ENCODE results near the gene GORASP2.

Gene GORASP2

GRCh38 chr2:170940066-170940465 is 11.0 kb downstream of the GORASP2 start:
- TF ChIP-seq, protein P1, sequence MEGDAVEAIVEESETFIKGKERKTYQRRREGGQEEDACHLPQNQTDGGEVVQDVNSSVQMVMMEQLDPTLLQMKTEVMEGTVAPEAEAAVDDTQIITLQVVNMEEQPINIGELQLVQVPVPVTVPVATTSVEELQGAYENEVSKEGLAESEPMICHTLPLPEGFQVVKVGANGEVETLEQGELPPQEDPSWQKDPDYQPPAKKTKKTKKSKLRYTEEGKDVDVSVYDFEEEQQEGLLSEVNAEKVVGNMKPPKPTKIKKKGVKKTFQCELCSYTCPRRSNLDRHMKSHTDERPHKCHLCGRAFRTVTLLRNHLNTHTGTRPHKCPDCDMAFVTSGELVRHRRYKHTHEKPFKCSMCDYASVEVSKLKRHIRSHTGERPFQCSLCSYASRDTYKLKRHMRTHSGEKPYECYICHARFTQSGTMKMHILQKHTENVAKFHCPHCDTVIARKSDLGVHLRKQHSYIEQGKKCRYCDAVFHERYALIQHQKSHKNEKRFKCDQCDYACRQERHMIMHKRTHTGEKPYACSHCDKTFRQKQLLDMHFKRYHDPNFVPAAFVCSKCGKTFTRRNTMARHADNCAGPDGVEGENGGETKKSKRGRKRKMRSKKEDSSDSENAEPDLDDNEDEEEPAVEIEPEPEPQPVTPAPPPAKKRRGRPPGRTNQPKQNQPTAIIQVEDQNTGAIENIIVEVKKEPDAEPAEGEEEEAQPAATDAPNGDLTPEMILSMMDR (IDR thresholded peaks at IDR 0.05; ENCODE audit: insufficient read depth, low read depth, low read length, missing control alignments) = no peak
- no peak for DNase-seq (ENCODE audit: low read depth)
- no peak overlapping the region for H3K4me3 ChIP-seq (ENCODE audit: low read depth, low read length)

GRCh38 chr2:170942615-170943014 is 13.6 kb downstream of the GORASP2 start:
- no peak overlapping the region for H3K4me3 ChIP-seq (ENCODE audit: low read depth, low read length)
- TF ChIP-seq, protein P1 (IDR thresholded peaks at IDR 0.05; ENCODE audit: insufficient read depth, low read depth, low read length, missing control alignments) = no peak
- no peak for DNase-seq (ENCODE audit: low read depth)

DNA sequence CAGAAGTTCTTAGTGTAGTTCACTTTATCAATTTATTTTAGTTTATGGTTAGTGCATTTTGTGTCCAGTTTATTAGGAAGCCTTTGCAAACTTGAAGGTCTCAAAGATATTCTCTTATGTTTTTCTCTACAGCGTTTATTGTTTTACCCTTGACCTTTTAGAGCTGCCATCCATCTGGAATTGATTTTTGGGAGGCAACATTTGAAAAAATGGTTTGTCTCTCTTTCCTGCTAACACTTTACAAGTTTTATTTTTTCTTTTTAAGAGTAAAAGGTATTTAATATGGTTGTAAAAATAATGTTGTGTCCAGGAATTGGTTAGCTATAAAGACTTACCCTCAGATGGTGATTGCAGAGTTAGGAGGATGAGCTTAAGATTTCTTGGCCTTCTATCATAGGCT is 14.0 kb downstream of the GORASP2 start:
- no peak overlapping the region for H3K4me3 ChIP-seq (ENCODE audit: low read depth, low read length)
- DNase-seq (ENCODE audit: low read depth) = no peak
- TF ChIP-seq, protein P1 (IDR thresholded peaks at IDR 0.05; ENCODE audit: insufficient read depth, low read depth, low read length, missing control alignments) = no peak

DNA sequence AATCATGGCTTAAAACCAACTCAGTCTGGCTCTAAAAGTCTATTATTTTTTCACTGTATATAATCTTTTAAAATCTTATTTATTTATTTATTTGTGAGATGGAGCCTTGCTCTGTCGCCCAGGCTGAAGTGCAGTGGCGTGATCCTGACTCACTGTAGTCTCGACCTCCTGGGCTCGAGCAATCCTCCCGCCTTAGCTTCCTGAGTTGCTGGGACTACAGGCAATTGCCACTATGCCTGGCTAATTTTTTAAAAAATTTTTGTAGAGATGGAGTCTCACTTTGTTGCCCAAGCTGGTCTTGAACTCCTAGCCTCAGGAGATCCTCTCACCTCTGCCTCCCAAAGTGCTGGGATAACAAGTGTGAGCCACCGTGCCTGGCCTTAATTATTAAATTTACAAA is 14.5 kb downstream of the GORASP2 start:
- TF ChIP-seq, protein P1 (IDR thresholded peaks at IDR 0.05; ENCODE audit: insufficient read depth, low read depth, low read length, missing control alignments) = no peak
- no peak for DNase-seq (ENCODE audit: low read depth)
- H3K4me3 ChIP-seq (ENCODE audit: low read depth, low read length) = no peak overlapping the region

- TF ChIP-seq, protein P1 (IDR thresholded peaks at IDR 0.05; ENCODE audit: insufficient read depth, low read depth, low read length, missing control alignments) = no peak
- no peak overlapping the region for H3K4me3 ChIP-seq (ENCODE audit: low read depth, low read length)
- no peak for DNase-seq (ENCODE audit: low read depth)
Observed at GRCh38 chr2:170944545-170944944, 15.5 kb downstream of the GORASP2 start.

- no peak for DNase-seq (ENCODE audit: low read depth)
- no peak overlapping the region for H3K4me3 ChIP-seq (ENCODE audit: low read depth, low read length)
- TF ChIP-seq, protein P1 (IDR thresholded peaks at IDR 0.05; ENCODE audit: insufficient read depth, low read depth, low read length, missing control alignments) = no peak
Observed at GRCh38 chr2:170949415-170949814, 20.4 kb downstream of the GORASP2 start.

- TF ChIP-seq, protein P1 (IDR thresholded peaks at IDR 0.05; ENCODE audit: insufficient read depth, low read depth, low read length, missing control alignments) = no peak
- peak; percentile 71 for DNase-seq (ENCODE audit: low read depth)
- H3K4me3 ChIP-seq (ENCODE audit: low read depth, low read length) = no peak overlapping the region
Observed at GRCh38 chr2:170950221-170950761, 21.2 kb downstream of the GORASP2 start.

Data from GM12865 (cell line).